Measurements from ENCODE around the gene PDPR.
"Not testable (repeated sequence)": the region's sequence is repeated elsewhere in the genome, so short reads cannot be mapped to it uniquely, and the experiment has no call there.

PDPR gene

DNA sequence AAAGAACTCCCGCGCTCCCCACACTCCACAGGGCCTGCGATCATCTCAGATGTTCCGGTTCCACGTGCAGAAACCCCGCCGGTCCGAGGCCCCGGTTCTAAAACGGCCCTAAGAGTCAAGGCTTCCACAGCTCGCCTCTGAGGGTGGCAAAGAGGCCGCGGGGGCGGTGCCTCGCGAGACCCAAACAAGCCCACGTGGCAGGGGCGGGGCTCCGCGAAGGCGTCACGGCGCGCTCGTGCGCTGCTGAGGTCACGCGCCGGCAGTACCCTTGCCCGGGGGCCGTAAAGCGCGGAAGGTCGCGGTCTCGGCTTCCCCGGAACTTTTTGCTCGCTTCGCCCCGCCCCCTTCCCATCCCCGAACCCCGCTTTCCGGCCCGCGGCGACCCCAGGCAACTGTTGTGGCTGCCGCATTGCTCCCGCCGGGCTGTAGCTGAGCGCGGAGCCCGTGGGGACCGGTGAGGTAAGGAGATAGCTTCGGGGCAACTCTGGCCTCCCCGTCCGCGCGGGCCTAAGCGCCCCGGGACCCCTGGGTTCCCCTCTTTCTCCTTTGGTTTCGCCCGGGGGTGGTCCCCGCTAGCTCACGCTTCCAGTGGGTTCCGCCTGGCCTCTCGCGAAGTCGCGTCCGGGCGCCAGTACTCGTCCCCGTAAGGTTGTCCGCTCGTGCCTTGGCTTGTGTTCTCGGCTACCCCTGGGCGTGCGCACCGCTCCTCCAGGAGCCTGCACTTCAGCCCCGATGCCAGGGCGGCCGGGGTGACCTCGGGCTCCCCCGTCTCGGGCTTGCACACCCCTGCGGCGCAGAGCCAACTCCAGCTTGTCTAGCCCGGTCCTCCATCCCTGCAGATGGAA, at the start of gene PDPR:
Gene PDPR (plus strand): TSS at position 351 of the 845 bp plus-strand sequence. CDS start 6,161 bp downstream, outside the sequence.
- Mint-ChIP-seq H3K4me1 (ENCODE audit: low read depth) (peaks cover 14% of the 10 kb centered on the region), H3K4me3 (peak within 1 kb of the TSS; percentile 93), H3K27ac (peak within 1 kb of the TSS; percentile 82)
- not testable (repeated sequence) for H3K27me3 Mint-ChIP-seq (ENCODE audit: low read depth); H3K9me3 Mint-ChIP-seq; H3K36me3 Mint-ChIP-seq (ENCODE audit: low read depth)
- DNase-seq (ENCODE audit: low spot score), result peak; percentile 95

- not testable (repeated sequence) for H3K27me3 Mint-ChIP-seq (ENCODE audit: low read depth); H3K27ac Mint-ChIP-seq; H3K4me1 Mint-ChIP-seq (ENCODE audit: low read depth); H3K9me3 Mint-ChIP-seq; H3K36me3 Mint-ChIP-seq (ENCODE audit: low read depth)
- peak overlapping the region; percentile 78 for H3K4me3 Mint-ChIP-seq
- peak; percentile 63 for DNase-seq (ENCODE audit: low spot score)
Measured at GRCh38 chr16:70064841-70065370, 49.2 kb upstream of the PDPR start.

GRCh38 chr16:70065376-70065745, 48.8 kb upstream of the PDPR start:
- H3K9me3 Mint-ChIP-seq; H3K4me1 Mint-ChIP-seq (ENCODE audit: low read depth); H3K36me3 Mint-ChIP-seq (ENCODE audit: low read depth); H3K27me3 Mint-ChIP-seq (ENCODE audit: low read depth); H3K27ac Mint-ChIP-seq: not testable (repeated sequence)
- H3K4me3 Mint-ChIP-seq, result peak overlapping the region; percentile 84
- peak; percentile 5 for DNase-seq (ENCODE audit: low spot score)

DNA sequence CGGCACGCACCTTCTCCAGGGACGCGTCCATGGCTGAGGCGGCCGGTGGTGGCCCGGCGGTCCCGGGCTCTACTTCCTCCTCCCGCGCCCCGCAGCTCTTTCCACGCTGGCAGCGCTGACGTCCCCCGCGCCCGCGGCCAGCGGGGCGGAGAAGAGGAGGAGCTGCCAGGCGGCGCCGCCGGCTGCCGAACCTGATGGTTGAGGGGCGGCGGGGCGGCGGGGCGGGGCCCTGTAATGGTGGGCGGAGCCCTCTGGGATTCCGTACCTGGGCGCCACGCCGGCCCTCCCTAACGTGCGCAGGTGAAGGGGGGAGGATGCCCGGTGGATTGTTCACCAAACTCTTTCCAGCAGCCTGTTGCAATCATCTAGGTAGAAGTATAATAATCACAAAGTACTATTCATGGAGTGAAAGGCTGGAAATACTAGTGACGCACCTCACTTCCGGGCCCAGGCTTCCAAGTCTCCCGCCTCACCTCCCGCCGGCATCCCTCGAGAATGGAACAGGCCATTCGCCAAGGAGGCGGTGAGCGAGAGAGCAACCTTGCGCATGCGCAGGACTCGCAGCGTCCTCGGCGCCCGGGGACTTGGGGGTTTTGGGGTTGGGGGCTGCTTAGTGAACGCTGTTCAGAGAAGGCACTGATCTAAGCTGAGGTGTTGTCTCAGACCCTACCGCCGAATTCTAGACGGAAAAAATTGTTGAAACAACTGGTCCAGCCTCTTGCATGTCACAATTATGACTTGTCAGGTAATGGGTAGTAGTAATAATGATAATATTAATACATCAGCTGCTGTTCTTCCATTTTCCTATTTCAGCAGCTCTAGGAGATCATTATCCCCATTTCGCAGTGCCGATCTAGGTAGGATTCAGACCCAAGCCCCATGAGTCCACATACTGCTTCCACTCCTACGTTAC, 48.1 kb upstream of the PDPR start:
- H3K27me3 Mint-ChIP-seq (ENCODE audit: low read depth); H3K4me1 Mint-ChIP-seq (ENCODE audit: low read depth): not testable (repeated sequence)
- H3K4me3 Mint-ChIP-seq, result peak overlapping the region; percentile 84

GRCh38 chr16:70066751-70067150, 47.4 kb upstream of the PDPR start:
- H3K4me1 Mint-ChIP-seq (ENCODE audit: low read depth), result not testable (repeated sequence)
- peak overlapping the region; percentile 36 for H3K27ac Mint-ChIP-seq

More for the DNA sequence above, 48.1 kb upstream of the PDPR start:
- DNase-seq (ENCODE audit: low spot score), result peak; percentile 84
- not testable (repeated sequence) for H3K9me3 Mint-ChIP-seq; H3K36me3 Mint-ChIP-seq (ENCODE audit: low read depth)
- H3K27ac Mint-ChIP-seq, result peak overlapping the region; percentile 75

DNA sequence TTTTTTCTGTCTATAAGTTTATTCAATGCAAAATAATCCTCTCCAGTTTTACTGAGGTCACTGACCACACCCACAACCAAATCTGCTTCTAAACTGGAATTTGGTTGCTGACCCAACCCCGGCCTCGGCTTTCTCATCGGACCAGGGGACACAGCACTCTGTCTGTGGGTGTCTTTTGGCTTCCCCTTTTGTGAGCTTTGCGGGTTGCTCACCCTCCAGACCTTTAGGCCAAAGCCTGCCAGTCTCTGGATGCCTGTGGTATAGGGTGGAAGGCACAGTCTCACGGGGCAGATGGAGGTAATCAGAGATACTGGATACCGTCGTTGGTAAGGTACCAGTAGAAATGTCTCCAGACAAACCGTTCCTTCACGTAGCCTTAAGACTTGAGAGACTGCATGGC, 35.1 kb upstream of the PDPR start:
- not testable (repeated sequence) for H3K36me3 Mint-ChIP-seq (ENCODE audit: low read depth); H3K4me1 Mint-ChIP-seq (ENCODE audit: low read depth); DNase-seq (ENCODE audit: low spot score); H3K27ac Mint-ChIP-seq; H3K27me3 Mint-ChIP-seq (ENCODE audit: low read depth); H3K4me3 Mint-ChIP-seq; H3K9me3 Mint-ChIP-seq

More at GRCh38 chr16:70066751-70067150, 47.4 kb upstream of the PDPR start:
- H3K4me3 Mint-ChIP-seq, result peak overlapping the region; percentile 59
- H3K36me3 Mint-ChIP-seq (ENCODE audit: low read depth); H3K27me3 Mint-ChIP-seq (ENCODE audit: low read depth); DNase-seq (ENCODE audit: low spot score); H3K9me3 Mint-ChIP-seq: not testable (repeated sequence)

DNA sequence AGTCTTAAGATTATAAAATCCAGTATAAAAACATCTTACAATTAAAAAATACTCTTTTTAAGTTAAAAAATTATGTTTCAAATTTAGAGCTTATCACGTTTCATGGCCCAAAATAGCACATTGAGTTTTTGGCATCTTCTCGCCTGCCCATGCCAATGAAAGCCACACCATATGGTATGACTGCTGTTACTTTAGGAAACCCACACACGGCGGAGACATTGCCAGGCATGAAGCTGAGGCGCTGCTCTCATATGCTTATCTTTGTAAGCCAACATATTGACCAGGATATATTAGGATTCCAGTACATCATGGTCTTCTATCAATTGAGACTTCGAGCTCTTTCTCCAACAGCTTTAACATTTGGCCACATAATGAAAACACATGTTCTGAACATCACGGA, 32.9 kb upstream of the PDPR start:
- H3K36me3 Mint-ChIP-seq (ENCODE audit: low read depth), result not testable (repeated sequence)

GRCh38 chr16:70083931-70084330, 30.2 kb upstream of the PDPR start:
- not testable (repeated sequence) for H3K4me1 Mint-ChIP-seq (ENCODE audit: low read depth); H3K36me3 Mint-ChIP-seq (ENCODE audit: low read depth); H3K4me3 Mint-ChIP-seq; H3K27me3 Mint-ChIP-seq (ENCODE audit: low read depth); H3K9me3 Mint-ChIP-seq; H3K27ac Mint-ChIP-seq; DNase-seq (ENCODE audit: low spot score)

More for the DNA sequence above, 32.9 kb upstream of the PDPR start:
- not testable (repeated sequence) for H3K27me3 Mint-ChIP-seq (ENCODE audit: low read depth); H3K4me3 Mint-ChIP-seq; H3K4me1 Mint-ChIP-seq (ENCODE audit: low read depth); H3K9me3 Mint-ChIP-seq; DNase-seq (ENCODE audit: low spot score); H3K27ac Mint-ChIP-seq

DNA sequence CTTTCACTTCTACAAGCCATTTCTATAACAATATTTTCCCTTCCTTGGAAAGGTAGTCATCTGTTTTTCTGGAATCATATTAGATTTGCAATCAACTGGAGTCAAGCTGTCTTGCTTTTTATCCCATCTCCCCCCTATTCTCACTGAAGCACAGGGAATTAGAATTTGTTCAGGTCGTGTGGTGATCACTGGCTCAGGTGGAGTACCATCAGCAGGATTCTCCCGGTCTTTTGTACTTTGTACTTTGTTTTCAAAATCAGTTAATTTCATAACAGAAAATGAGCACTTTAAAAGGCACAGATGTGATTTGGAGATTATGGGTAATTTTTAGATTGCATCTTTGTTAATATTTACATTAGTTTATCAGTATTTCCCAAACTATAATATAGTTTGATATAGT, 26.0 kb upstream of the PDPR start:
- H3K27ac Mint-ChIP-seq; H3K9me3 Mint-ChIP-seq; H3K36me3 Mint-ChIP-seq (ENCODE audit: low read depth); DNase-seq (ENCODE audit: low spot score); H3K4me3 Mint-ChIP-seq; H3K27me3 Mint-ChIP-seq (ENCODE audit: low read depth); H3K4me1 Mint-ChIP-seq (ENCODE audit: low read depth): not testable (repeated sequence)

DNA sequence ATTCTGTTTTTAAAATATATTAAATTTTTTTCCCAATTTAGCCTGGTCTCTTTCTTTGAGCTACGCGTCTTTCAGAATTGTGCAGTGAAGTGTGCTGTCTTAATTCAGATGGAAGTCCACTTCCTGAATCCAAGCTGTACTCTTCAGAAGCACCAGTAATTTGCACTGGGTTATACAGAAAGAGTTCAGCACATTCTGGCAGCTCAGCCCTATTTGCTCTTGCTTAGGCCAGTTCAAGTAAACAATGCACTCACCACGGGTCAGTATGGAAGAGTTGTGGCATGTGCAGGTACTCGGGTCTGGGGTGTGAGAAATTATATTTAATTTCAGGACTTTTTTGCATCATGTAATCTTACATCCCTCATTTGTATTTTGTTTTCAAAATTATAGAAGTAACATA, 25.3 kb upstream of the PDPR start:
- not testable (repeated sequence) for H3K27me3 Mint-ChIP-seq (ENCODE audit: low read depth); H3K4me1 Mint-ChIP-seq (ENCODE audit: low read depth); H3K4me3 Mint-ChIP-seq; H3K9me3 Mint-ChIP-seq; H3K36me3 Mint-ChIP-seq (ENCODE audit: low read depth); H3K27ac Mint-ChIP-seq; DNase-seq (ENCODE audit: low spot score)

DNA sequence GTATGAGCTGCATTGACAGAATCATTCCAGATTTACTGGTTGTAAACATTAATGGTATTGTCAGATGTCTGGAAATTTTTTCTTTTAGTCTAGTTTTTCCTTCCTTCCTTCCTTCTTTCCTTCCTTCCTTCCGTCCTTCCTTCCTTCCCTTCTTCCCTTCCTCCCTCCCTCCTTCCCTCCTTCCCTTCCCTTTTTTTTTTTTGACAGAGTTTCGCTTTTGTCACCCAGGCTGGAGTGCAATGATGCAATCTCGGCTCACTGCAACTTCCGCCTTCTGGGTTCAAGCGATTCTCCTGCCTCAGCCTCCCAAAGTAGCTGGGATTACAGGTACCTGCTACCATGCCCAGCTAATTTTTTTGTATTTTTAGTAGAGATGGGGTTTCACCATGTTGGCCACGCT, 24.8 kb upstream of the PDPR start:
- not testable (repeated sequence) for H3K4me3 Mint-ChIP-seq; H3K9me3 Mint-ChIP-seq; H3K27me3 Mint-ChIP-seq (ENCODE audit: low read depth); H3K4me1 Mint-ChIP-seq (ENCODE audit: low read depth); H3K36me3 Mint-ChIP-seq (ENCODE audit: low read depth); DNase-seq (ENCODE audit: low spot score); H3K27ac Mint-ChIP-seq

GRCh38 chr16:70091104-70091503, 23.0 kb upstream of the PDPR start:
- H3K9me3 Mint-ChIP-seq; H3K27ac Mint-ChIP-seq; H3K27me3 Mint-ChIP-seq (ENCODE audit: low read depth); H3K4me3 Mint-ChIP-seq; H3K4me1 Mint-ChIP-seq (ENCODE audit: low read depth); H3K36me3 Mint-ChIP-seq (ENCODE audit: low read depth); DNase-seq (ENCODE audit: low spot score): not testable (repeated sequence)

DNA sequence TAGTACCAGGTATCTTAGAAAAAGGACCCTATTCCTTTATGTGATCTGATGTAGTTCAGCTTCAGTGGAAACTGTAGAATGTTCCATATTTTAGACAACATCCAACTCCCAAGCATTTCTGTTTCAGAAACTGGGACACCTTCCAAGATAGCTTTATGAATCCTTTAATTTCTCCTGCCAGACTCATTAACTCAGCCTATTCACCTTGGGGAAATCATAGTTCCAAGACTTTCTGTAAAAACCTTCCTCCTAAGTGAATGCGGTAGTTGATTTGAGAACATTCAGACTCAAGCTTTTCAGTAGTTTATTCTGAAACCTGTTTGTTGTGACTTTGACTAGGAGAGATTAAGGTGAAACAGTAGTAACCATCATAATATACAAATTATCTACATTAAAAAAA, 20.0 kb upstream of the PDPR start:
- H3K9me3 Mint-ChIP-seq; H3K27me3 Mint-ChIP-seq (ENCODE audit: low read depth); H3K36me3 Mint-ChIP-seq (ENCODE audit: low read depth); DNase-seq (ENCODE audit: low spot score); H3K4me1 Mint-ChIP-seq (ENCODE audit: low read depth); H3K27ac Mint-ChIP-seq; H3K4me3 Mint-ChIP-seq: not testable (repeated sequence)

DNA sequence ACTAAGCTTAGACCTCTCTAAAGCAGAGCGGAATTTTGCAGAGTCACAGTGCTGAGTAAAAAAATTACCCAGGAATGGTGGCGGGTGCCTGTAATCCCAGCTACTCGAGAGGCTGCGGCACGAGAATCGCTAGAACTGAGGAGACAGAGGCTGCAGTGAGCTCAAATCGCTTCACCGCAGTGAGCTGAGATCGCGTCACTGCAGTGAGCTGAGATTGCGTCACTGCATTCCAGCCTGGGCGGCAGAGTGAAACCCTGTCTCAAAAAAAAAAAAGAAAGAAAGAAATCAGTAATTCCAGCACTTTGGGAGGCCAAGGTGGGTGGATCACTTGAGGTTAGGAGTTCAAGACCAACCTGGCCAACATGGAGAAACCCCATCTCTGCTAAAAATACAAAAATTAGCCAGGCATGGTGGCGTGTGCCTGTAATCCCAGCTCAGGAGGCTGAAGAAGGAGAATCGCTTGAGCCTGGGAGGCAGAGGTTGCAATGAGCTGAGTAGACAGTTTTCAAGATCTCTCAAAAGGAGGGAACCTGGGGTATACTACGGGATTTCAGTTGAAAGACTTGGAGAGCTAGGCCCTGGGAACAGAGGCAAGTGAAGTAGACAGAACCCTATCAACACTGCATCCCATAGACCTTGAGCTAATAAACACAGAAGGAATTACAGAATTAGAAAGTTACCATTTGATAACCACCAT, 4.4 kb upstream of the PDPR start:
- not testable (repeated sequence) for H3K9me3 Mint-ChIP-seq; H3K4me3 Mint-ChIP-seq; H3K27me3 Mint-ChIP-seq (ENCODE audit: low read depth); H3K36me3 Mint-ChIP-seq (ENCODE audit: low read depth); H3K4me1 Mint-ChIP-seq (ENCODE audit: low read depth); H3K27ac Mint-ChIP-seq; DNase-seq (ENCODE audit: low spot score)

Data from T-helper 2 cell treated with Interferon-gamma antibody and Interleukin-4, amounts not matched to agents 5 μg/mL and 100 μg/mL, for 36 hours (primary cell).